NCI-H1930 (cell line): ENCODE data around the gene COL27A1.

Experiments
- DNase-seq, 2 experiments: peaks; one replicate each; lab custom pipeline; 2025; lab: John Stamatoyannopoulos, UW

Gene COL27A1

GRCh38 chr9:114169029-114169951, 14.0 kb downstream of the COL27A1 start:
- no peak for DNase-seq

- no peak for DNase-seq
Observed at GRCh38 chr9:114169952-114170770, 14.8 kb downstream of the COL27A1 start.

GRCh38 chr9:114170771-114171461, 15.6 kb downstream of the COL27A1 start:
- no peak for DNase-seq

DNA sequence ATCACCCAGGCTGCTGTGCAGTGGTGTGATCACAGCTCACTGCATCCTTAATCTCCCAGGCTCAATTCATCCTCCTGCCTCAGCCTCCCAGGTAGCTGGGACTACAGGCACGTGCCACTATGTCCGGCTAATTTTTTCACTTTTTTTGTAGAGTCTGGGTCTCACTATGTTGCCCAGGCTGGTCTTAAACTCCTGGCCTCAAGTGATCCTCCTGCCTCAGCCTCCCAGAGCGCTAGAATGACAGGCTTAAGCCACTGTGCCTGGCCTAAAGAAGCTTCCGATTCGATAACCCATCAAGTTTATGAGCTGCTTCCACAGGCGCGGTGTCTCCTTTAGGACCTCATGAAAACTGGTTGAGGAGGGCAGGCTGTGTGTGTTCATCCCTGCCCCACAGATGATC, 16.2 kb downstream of the COL27A1 start:
- no peak for DNase-seq

DNA sequence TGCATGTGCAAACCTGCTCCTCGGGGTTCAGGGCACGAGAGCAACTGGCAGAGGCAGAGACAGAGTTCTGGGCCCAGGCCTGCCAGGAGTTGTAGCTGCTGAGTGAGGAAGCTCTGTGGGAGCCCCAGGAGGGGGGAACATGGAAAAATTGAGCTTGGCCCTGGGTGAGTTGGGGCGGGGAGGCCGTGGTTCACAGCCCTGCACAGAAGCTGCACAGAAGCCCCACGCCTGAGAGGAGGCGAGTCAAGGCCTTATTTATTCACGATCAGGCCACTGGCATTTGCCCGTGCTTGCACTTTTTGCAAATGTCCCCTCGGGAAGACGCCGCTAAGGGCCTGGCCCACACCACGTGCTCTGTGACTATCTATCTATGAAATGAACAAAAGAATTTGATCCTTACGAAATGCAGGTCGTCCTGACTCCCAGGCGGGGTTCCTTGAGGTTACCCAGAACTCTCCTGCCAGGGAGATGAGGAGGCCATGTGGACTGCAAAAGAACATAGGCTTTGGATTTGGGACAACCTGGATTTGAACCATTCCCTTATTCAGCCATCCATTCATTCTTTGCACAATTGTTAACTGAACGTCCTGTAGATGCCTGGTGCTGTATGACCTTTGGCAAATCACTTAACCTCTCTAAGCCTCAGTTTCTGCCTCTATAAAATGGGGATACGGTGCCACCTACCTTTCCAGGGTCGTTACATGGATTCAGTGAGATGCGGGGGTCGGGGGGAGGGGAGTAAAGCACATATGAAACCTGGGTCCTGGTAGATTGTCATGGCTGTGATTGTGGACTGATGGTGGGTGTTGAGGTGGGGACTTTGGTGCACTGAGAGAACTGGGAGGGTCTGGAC, 17.9 kb downstream of the COL27A1 start:
- no peak for DNase-seq

DNA sequence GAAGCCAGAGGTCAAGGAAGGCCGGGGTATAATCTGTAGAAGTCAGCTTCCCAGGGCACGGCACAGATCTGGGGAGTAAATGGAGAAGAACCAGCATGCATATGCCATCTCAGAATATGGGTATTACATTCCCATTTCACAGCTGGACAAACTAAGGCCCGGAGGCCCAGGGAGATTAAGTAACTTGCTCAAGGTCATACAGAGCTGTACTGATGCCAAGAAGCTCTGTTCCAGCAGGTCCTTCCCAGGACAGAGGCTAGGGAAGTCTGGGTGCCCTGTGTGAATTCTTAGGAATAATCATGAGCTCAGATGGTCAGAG, 19.2 kb downstream of the COL27A1 start:
- no peak for DNase-seq

DNA sequence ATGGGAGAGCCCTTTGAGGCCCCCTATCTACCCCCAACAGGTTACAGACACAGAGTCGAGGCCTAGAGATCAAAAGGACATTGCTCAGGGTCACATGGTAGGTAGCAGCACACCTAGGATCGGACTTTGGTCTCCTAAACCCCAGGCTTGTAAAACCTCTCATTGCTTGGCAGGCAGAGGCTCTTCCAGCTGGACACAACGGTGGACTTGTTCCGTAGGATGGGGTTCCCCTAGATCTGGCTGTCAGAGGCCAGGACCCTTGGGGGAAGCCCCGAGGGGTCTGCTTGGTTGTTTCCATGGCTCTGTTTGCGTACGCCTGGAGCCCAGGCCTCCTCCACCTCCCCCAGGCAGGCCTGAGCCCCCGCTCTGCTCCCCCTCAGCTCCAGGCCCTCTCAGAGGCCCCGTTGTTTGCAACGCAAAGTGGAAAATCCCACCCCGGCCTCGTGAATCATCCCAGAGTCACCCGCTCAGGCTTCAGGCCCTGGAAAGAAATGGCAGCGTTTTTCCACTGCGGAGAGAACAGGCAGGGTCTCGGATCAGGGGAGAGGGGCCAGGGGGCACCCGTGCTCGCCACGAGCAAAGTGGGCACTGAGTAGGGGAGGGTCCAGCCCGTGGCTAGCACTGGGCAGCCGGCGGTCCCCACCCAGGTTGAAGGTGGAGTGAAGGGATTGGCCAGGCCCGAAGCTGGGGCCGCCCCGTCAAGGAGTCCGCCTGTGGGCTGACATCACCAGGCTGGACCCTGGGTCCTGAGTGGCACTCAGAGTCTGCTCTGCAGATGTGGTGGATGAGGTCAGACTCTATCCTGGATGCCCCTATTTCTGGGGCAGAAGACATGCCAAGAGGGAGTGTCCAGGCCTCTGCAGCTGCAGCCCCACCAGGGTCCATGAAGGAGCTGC, 19.8 kb downstream of the COL27A1 start:
- DNase-seq = no peak

GRCh38 chr9:114176624-114177291, 21.4 kb downstream of the COL27A1 start:
- no peak for DNase-seq

DNA sequence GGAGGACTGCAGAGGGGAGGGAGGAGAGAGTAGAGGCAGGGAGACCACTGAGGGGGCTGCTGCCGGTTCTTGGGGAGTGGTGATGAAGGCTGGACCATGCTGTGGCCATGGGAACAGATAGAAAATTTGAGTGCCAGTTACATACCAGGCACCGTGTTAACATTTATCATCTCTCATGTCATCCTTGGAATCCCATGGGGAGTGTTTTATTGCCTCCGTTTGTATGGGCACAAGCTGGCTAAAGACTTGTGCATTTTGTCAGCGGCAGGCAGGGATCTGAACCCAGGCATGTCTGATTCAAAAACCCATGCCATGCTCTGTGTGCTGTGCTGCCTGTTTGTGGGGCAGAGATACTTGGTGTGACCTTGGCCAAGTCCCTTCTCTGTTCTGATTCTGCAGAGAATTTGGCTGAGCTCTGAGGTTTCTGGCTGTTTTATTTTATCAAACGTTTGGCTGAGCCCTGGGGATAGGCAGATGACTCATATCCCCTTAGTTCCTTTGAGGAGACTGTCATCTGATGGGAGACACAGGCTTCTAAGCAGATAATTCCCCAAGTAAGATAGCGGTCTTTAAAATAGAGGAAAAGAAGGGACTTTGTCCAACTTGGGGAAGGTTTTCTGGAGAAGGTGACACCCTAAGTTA, 22.2 kb downstream of the COL27A1 start:
- no peak for DNase-seq

DNA sequence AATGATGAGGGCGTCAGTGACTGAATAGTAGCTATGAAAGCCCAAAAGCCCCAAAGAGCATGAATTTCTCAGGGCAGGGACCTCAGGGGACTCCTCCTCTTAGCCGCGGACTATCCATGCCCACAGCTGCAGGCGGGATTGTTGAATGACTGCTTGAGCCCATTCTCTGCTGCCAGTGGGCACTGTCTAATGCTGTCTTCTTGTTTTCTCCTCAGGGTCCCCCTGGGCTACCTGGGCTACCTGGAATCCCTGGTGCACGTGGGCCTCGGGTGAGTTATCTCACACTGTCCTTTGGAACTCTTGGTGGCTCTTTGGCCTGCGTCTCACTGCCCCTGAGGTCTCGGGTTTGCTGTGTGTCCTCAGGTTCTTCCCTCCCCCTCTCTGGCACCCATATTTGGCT, 22.7 kb downstream of the COL27A1 start:
- no peak for DNase-seq

DNA sequence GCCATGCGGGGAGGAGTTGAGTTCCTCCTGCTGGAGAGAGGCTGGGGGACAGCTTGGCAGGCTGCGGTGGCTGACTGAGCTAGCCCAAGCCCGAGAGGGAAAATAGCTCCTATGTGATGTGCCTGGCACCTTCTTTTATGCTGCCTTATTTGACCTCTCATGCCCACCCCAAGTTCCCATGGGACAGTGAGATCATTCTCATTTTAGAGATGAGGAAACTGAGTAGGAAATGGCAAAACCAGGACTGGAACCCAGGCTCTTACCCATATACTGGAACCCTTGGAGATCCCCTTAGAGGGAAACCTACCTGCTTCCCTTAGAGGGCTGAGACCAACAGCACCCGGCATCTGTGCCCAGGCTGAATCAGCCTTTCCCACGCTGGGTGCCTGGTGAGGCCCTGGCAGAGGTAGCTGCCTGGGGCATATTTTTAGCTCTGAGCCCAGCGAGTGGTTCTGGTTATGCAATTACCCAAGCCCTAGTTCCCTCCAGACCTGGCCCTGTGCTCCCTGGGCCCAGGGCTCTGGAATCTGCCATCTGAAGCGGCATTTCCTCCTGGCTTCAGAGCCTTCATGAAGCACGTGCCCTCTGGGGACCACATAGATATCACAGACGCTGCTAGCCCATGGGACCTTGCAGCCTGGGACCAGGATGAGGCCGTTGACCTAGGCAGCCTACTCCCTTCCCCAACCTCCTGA, 23.6 kb downstream of the COL27A1 start:
- DNase-seq = no peak

- no peak for DNase-seq
Observed at GRCh38 chr9:114179516-114179915, 24.2 kb downstream of the COL27A1 start.

DNA sequence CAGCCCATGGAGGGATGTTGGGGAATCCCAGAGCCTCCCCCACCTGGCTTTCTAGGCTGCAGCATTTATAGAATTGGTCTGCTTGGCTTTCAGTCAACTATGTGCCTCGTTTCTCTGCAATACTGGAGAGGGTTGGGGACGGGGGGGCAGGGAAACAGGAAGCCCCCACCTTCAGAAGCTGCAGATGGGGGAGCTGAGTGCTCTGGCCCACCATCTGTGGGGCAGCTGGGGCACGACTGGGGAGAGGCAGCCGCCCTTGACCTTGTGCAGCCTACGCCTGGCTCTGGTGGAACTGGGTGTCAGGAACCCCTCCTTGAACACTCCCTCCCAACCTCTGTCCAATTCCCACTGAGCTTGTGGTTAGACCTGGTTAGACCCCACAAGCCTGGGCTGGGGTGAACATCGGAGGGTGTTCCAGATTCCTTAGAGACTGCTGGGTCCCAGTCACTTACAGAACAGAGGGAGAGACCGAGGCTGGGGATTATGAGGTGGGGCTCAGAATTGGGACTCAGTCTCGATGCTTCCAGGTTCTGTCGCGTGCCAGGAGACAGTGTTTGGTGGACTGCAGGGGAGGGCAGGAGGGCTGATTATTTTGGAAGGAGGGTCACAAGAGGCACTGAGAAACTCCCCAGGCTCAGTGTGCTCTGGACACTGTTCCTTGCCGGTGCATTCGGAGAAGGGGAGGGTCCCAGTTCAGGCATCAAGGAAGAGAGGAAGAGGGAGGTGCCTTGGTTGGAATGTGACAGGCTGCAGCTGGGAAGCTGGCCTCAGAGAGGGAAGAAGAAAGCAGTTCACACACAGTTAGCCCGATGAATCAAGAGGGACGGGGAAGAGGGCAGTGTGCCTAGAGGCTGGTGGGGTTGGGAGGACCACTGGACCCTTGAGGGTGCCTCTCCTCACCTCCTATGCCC, 25.6 kb downstream of the COL27A1 start:
- DNase-seq = no peak

DNA sequence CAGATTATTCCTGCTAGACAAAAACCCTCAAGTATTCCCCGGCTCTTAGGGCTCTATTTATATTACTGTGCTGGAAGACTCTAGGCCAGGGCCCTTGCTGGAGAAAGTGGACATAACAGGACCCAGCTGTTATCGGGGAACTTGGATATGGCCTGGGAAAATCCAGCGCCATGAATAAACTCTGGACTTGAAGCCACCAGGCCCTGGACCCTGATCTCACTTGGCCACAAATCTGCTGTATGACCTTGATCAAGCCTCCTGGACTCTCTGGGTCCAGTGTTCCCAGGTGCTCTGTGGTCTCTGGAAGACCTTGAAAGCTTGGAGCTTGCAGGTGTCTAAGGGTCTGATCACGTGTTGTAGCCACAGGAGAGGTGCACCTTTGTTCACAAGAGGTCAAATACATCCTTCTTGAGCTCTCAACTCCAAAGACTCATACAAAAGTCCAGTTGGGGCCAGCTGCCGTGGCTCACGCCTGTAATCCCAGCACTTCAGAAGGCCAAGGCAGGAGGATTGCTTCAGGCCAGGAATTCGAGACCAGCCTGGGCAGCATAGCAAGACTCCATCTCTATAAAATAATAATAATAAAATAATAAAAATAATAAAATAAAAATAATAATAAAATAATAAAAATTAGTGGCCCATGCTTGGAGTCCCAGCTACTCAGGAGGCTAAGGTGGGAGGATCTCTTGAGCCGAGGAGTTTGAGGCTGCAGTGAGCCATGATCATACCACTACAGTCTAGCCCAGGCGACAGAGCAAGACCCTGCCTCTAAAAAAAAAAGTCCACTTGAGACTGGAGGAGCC, 26.5 kb downstream of the COL27A1 start:
- DNase-seq = no peak

DNA sequence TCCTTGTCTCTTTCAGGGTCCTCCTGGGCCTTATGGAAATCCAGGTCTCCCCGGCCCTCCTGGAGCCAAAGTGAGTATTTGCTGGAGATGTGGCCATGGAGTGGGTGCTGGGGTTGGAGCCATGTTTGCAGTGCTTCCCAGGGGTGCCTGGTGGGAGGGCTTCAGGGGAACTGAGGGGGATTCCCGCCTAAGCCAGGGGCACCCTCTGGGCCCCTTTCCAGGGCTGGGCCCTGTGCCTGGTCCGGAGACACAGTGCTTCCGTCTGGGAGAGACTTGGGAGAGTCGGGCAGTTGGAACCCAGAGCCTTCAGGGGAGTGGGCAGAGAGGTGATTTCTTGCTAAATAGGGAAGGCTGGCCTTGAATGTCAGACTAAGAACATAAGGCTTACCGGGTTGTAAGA, 27.7 kb downstream of the COL27A1 start:
- DNase-seq = no peak

DNA sequence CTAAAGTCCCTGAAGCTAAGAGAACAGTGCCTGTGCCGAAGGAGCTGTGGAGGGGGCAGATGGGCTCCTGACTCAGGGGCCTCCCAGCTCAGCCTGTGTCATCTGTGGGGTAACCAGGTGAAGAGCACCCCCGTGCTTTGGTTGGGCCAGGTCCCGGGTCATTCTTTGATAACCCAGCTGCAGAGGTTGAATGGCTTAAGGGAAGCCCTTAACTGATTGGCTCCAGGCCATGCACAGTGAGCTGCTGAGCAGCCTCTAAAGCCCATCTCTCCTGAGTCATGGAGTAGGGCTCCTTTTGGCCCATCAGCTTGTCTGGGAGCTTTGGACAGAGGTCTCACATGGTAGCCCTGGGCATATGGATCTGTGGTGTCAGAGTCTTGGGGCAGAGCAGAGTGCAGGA, 28.7 kb downstream of the COL27A1 start:
- DNase-seq = no peak

DNA sequence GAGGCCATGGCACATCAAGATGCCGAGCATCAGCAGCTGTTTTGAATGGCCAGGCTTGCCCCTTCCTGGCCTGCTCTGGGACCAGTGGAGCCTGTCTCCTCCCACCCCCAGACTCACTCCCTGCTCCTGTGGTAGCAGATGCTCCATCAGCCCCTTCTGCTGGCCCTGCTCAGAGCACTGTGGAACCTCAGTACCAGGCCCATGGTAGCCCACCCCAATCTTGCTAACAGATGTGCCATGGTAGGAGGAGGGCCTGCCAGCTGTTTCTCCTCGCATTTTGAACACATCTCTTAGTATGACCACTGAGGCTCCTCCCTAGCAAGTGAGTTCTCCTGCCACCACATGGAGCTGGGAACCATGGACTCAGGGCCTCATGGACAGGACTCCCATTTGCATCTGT, 29.5 kb downstream of the COL27A1 start:
- no peak for DNase-seq
